Measurements from ENCODE around the gene POLN.
"Not testable (repeated sequence)": the region's sequence is repeated elsewhere in the genome, so short reads cannot be mapped to it uniquely, and the experiment has no call there.

POLN gene

DNA sequence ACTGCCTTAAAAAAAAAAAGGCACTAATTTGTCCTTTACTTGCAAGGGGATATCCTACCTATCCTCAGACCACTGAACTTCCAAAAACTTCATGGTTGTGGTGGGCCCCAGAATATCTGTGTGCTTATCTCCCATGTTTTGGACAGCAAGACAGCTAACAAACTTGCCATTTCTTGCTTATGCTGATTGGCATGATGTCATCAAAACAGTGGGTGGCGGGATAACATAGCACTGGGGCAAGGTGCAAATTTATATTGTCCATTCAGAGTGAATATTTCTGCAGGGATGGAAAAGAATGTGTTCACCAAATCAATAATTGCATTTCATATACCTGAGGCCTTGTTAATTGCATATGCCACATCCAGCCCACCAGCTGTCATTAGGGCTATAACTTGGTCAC, 23.5 kb downstream of the POLN start:
- no peak for TF ChIP-seq CTCF (IDR thresholded peaks at IDR 0.05; ENCODE audit: low read depth, low read length)
- DNase-seq (ENCODE audit: extremely low read depth, low read depth), result no peak

GRCh38 chr4:2217726-2218125, 24.2 kb downstream of the POLN start:
- TF ChIP-seq CTCF (IDR thresholded peaks at IDR 0.05; ENCODE audit: low read depth, low read length), result no peak
- DNase-seq (ENCODE audit: extremely low read depth, low read depth), result no peak

DNA sequence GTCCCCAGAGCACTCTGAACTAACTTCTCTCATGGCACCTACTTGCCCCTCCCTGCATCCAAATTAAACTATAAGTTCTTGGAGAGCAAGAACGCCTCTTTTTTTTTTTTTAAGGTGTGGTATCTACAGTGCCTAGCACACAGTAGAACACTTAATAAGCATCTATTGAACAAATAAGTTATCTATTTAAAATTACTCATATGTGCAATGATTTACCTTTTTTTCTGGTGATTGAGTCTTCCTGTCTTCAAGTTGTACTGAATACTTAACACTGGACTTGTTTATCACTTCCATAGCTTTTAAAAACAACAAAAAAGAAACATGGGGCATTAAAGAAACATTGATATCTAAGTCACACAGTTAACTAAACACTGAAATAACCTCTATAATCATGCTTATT, 29.1 kb downstream of the POLN start:
- no peak for TF ChIP-seq CTCF (IDR thresholded peaks at IDR 0.05; ENCODE audit: low read depth, low read length)
- DNase-seq (ENCODE audit: extremely low read depth, low read depth), result no peak

GRCh38 chr4:2202789-2203188, 39.1 kb downstream of the POLN start:
- not testable (repeated sequence) for DNase-seq (ENCODE audit: extremely low read depth, low read depth)

DNA sequence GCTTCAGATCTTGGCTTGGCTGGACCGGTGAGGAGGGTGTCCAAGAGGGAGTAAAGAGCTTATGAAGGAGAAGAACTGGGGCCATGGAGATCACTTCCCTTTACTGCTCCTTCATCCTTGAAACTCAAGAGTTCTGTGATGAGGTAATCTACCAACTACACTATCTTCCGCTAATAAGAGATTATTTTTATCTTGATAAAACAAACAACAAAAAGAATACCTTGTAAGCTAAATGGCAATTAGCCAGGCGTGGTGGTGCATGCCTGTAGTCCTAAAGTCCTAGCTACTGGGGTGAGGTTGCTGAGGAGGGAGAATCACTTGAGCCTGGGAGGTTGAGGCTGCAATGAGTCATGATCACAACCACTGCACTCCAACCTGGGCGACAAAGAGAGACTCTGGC, 47.4 kb downstream of the POLN start:
- no peak for DNase-seq (ENCODE audit: extremely low read depth, low read depth)
- TF ChIP-seq CTCF (IDR thresholded peaks at IDR 0.05; ENCODE audit: low read depth, low read length), result no peak

DNA sequence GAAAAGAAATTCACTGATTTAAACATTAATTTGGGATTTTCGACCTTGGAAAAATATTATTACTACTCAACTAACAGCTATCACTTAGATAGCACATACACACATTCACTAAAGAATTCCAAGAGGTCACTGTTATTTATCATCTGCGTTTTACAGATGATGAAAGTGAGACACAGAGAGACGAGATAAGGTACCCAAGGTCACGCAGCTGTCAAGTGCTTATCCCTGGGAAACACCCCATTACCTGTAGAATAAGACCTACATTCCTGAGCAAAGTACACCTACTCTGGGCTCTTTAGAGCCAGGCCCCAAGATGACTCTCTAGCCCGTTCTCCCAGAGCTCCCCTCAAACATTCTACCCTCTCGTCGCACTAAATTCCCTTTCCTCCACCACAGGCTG, 48.6 kb downstream of the POLN start:
- no peak for TF ChIP-seq CTCF (IDR thresholded peaks at IDR 0.05; ENCODE audit: low read depth, low read length)
- no peak for DNase-seq (ENCODE audit: extremely low read depth, low read depth)

- no peak for TF ChIP-seq CTCF (IDR thresholded peaks at IDR 0.05; ENCODE audit: low read depth, low read length)
- no peak for DNase-seq (ENCODE audit: extremely low read depth, low read depth)
Observed at GRCh38 chr4:2186865-2187172, 55.1 kb downstream of the POLN start.

DNA sequence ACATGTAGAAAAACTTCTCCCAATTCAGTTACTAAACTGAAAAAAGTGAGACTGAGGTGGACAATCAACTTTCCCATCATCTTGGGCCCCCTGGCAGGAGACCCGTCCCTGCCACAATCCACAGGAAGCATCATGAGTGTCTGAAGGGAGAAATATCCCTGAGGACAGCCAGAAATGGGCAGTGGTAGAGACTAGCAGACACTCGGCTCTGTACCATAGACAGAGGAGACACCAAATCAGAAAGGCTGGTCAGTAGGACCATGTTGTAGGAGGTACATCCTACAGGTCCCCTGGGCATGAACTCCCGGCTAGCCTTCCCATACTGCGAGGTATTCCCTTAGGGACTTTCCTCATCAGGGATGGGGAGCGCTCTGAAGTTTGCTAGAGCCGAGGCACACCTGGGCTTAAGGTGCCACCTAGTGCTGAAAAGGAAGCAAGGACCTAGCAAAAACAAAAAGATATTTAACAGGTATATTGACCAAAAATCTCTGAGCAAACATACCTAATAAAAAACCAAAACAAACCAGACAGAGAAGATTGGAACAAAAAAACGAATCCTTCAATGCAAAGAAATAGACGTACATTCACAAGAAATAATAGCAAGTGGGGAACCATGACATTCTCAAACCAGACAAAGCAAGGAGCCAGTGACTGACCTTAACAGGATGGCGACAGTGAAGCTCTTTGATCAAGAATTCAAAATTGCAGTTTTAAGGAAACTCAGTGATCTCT, 55.6 kb downstream of the POLN start:
- DNase-seq (ENCODE audit: extremely low read depth, low read depth), result no peak

More for the DNA sequence above, 55.6 kb downstream of the POLN start:
- TF ChIP-seq CTCF (IDR thresholded peaks at IDR 0.05; ENCODE audit: low read depth, low read length), result no peak; the same call in 1 of the 2 replicates
